Fibroblast of pulmonary artery (primary cell): ENCODE results near the gene PAIP2.

Experiments
- DNase-seq: peaks from one replicate; pipeline ENCODE4 v3.0.0-alpha.2; 2010; ENCODE audit warnings: low read depth
- H3K4me3 ChIP-seq: replicated peaks from 2 replicates; pipeline ENCODE4 v1.5.1; 2011; ENCODE audit warnings: low read depth, mild to moderate bottlenecking, control low read depth, low read length, moderate library complexity
- CTCF ChIP-seq: IDR thresholded peaks from 2 replicates; pipeline ENCODE4 v1.5.1; 2011; ENCODE audit warnings: mild to moderate bottlenecking, control low read depth, low read length, inconsistent platforms; ENCODE audit errors: missing control alignments

Gene PAIP2

DNA sequence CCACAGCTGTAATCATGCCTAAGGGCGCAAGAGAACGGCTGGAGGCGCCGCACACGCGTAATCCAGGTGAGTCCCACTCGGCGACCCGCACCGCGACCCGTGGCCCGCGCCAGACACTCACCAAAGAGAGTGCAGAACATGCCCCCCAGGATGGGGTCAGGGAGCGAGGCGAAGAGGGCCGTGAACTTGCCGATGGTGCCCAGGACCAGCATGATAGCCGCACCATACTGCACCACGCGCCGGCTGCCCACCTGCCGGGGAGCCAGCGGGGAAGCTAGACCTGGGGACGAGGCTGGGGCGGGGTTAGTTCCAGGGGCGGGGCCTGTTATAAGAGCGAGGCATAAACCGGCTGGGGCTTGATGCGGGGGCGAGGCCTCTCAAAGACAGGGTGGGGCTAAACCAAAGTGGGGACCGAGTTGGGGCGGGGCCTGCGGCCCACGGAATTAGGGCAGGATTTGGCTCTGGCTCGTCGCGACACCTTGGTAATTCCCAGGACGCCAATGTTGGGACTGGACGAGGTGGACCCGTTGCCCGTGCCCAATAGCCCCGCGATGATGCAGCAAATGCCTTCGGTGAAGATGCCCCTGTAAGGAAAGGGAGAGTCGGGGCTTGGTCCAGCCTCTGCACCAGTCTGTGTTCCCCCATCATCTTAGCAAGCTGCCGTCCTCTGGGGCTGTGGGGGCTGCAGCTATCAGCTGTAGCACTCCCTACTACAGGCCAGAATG lies 36.6 kb downstream of the PAIP2 start:
- DNase-seq: no peak
- H3K4me3 ChIP-seq: no peak overlapping the region
- TF ChIP-seq CTCF: no peak

DNA sequence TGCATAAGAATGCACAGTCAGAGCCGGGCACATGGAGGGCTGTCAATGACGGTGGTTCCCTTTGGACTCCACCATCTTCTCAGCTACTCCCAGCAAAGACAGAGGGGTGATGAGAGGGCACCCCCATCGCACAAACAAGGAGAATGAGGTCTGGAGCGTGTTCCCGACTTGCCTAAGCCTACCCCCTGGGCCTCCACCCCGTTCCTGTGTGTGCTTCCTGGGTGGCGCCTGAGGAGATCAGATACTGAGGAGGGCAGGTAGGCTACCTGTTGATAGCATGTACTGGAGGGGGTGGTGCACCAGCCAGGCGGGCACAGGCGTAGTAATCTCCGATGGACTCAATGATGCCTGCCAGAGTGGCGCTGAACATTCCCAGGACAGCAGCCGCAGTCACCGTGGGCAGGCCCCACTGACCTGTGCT lies 37.3 kb downstream of the PAIP2 start:
- H3K4me3 ChIP-seq: no peak overlapping the region
- TF ChIP-seq CTCF: no peak
- no peak for DNase-seq

DNA sequence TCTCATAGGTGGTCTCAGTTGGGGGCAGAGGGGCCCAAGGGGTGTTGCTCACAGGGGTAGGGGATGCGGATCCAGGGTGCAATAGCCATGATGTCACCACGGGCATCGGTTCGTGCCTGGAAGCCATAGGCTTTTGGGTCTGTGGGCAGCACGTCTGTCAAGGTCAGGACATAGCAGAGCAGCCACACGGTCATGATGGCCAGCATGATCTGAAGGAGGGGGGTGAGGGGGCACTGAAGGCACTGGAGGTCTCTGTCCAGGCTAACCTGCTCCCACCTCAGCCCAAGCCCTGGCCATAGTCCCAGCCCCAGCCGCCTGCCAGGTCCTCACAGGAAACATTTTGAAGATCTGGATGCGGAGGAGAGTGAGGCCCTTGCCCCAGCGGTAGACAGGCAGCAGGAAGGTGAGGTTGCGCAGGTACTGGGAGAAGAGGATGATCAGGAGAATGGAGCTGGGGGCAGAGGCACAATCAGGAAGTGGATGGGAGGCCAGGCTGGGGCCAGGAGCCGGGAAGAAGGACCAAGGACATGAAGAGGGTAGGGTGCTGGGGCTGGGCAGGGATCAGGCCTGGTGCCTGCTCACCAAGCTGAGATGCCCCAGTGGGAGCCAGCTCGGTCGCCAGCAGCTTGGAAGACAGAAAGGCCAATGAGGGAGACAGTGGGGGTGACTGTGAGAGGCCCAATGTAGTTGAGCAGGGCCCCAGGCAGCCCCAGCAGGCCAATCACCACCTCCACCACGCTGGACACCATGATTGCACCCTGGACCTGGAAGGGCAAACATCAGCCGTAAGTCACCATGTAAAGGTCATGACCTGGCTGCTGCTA lies 38.2 kb downstream of the PAIP2 start:
- DNase-seq: no peak
- no peak overlapping the region for H3K4me3 ChIP-seq
- TF ChIP-seq CTCF: no peak

- no peak overlapping the region for H3K4me3 ChIP-seq
- no peak for DNase-seq
- TF ChIP-seq CTCF: no peak
Observed at GRCh38 chr5:139381837-139382761, 40.4 kb downstream of the PAIP2 start.

- H3K4me3 ChIP-seq: no peak overlapping the region
- no peak for TF ChIP-seq CTCF
- DNase-seq: no peak
Observed at GRCh38 chr5:139382807-139383206, 41.2 kb downstream of the PAIP2 start.

- no peak for DNase-seq
- H3K4me3 ChIP-seq: no peak within 1 kb of the TSS
- TF ChIP-seq CTCF: no peak
Observed at GRCh38 chr5:139383275-139383992, 41.8 kb downstream of the PAIP2 start, which contains the start of gene SLC23A1. Gene SLC23A1, minus strand, starts transcription at chr5:139383297. Its CDS starts 44 bp downstream, at chr5:139383253.
